ES-I3 (cell line): ENCODE measurements around the gene PLK3.
"Not testable (repeated sequence)": the region's sequence is repeated elsewhere in the genome, so short reads cannot be mapped to it uniquely, and the experiment has no call there.

Experiments used
- H3K36me3 ChIP-seq: 2 replicates; pipeline ENCODE4 v1.6.1; 2013; ENCODE audit warnings: mild to moderate bottlenecking, low read length, control low read depth, moderate library complexity; ENCODE audit not compliant: insufficient read depth
- H3K4me1 ChIP-seq: 2 replicates; pipeline ENCODE4 v1.6.1; 2013; ENCODE audit warnings: mild to moderate bottlenecking, control low read depth, low read length; ENCODE audit not compliant: insufficient read depth
- H3K9ac ChIP-seq: 2 replicates; pipeline ENCODE4 v1.6.1; 2013; ENCODE audit warnings: low read depth, mild to moderate bottlenecking, low read length, moderate library complexity
- H3K9me3 ChIP-seq: 2 replicates; pipeline ENCODE4 v1.6.1; 2013; ENCODE audit warnings: mild to moderate bottlenecking, low read length, moderate library complexity; ENCODE audit not compliant: control insufficient read depth, insufficient read depth

PLK3 gene

GRCh38 chr1:44784094-44785028, 15.8 kb upstream of the PLK3 start:
- H3K9me3 ChIP-seq: no peaks in the 10 kb centered on the region
- H3K9ac ChIP-seq: peak overlapping the region; percentile 58
- no peaks in the 10 kb centered on the region; the same call in 1 of the 2 replicates for H3K36me3 ChIP-seq
- peaks cover 21% of the 10 kb centered on the region for H3K4me1 ChIP-seq

GRCh38 chr1:44785029-44785380, 15.2 kb upstream of the PLK3 start:
- peaks cover 21% of the 10 kb centered on the region for H3K4me1 ChIP-seq
- no peaks in the 10 kb centered on the region for H3K9me3 ChIP-seq
- H3K36me3 ChIP-seq: no peaks in the 10 kb centered on the region; the same call in 1 of the 2 replicates
- H3K9ac ChIP-seq: no peak overlapping the region

- H3K9ac ChIP-seq: peak overlapping the region; percentile 49; the same call in 1 of the 2 replicates
- H3K4me1 ChIP-seq: peaks cover 21% of the 10 kb centered on the region
- H3K36me3 ChIP-seq: no peaks in the 10 kb centered on the region
- H3K9me3 ChIP-seq: no peaks in the 10 kb centered on the region
These were observed 14.6 kb upstream of the PLK3 start for GRCh38 chr1:44785501-44786137.

- H3K9me3 ChIP-seq: no peaks in the 10 kb centered on the region
- H3K36me3 ChIP-seq: no peaks in the 10 kb centered on the region
- peak overlapping the region; percentile 49 for H3K9ac ChIP-seq
- peaks cover 21% of the 10 kb centered on the region for H3K4me1 ChIP-seq
These were observed 13.9 kb upstream of the PLK3 start for GRCh38 chr1:44786138-44786840.

- no peaks in the 10 kb centered on the region for H3K36me3 ChIP-seq
- H3K4me1 ChIP-seq: peaks cover 21% of the 10 kb centered on the region
- H3K9ac ChIP-seq: peak overlapping the region; percentile 49
- H3K9me3 ChIP-seq: no peaks in the 10 kb centered on the region
These were observed 13.2 kb upstream of the PLK3 start for GRCh38 chr1:44786841-44787426.

- no peaks in the 10 kb centered on the region for H3K36me3 ChIP-seq
- H3K9me3 ChIP-seq: no peaks in the 10 kb centered on the region
- peaks cover 21% of the 10 kb centered on the region for H3K4me1 ChIP-seq
- no peak overlapping the region for H3K9ac ChIP-seq
These were observed 12.7 kb upstream of the PLK3 start for GRCh38 chr1:44787506-44787905.

- H3K9ac ChIP-seq: no peak within 1 kb of the TSS
These were observed 11.9 kb upstream of the PLK3 start, which contains the start of gene BEST4 for GRCh38 chr1:44788120-44788860. TSS of gene BEST4 (minus strand) at chr1:44788170. CDS start at chr1:44787705, 465 bp downstream.

GRCh38 chr1:44790968-44791801, 9.0 kb upstream of the PLK3 start:
- H3K9ac ChIP-seq: no peak overlapping the region
- H3K9me3 ChIP-seq: no peaks in the 10 kb centered on the region
- peaks cover 15% of the 10 kb centered on the region; the same call in 1 of the 2 replicates for H3K4me1 ChIP-seq
- no peaks in the 10 kb centered on the region for H3K36me3 ChIP-seq

More at GRCh38 chr1:44788120-44788860, 11.9 kb upstream of the PLK3 start, which contains the start of gene BEST4:
- Histone ChIP-seq H3K9me3 (no peaks in the 10 kb centered on the region), H3K36me3 (no peaks in the 10 kb centered on the region), H3K4me1 (peaks cover 29% of the 10 kb centered on the region)

GRCh38 chr1:44792736-44793502, 7.3 kb upstream of the PLK3 start:
- Histone ChIP-seq H3K9me3 (no peaks in the 10 kb centered on the region), H3K36me3 (no peaks in the 10 kb centered on the region), H3K4me1 (peaks cover 9% of the 10 kb centered on the region; the same call in 1 of the 2 replicates), H3K9ac (no peak overlapping the region)

- not testable (repeated sequence) for H3K36me3 ChIP-seq, H3K9me3 ChIP-seq, H3K9ac ChIP-seq
- H3K4me1 ChIP-seq: peaks cover 18% of the 10 kb centered on the region; the same call in 1 of the 2 replicates
These were observed 2.3 kb upstream of the PLK3 start for GRCh38 chr1:44797886-44798285.

- Histone ChIP-seq H3K9ac (no peak overlapping the region), H3K9me3 (no peaks in the 10 kb centered on the region), H3K4me1 (peaks cover 12% of the 10 kb centered on the region; the same call in 1 of the 2 replicates), H3K36me3 (peaks cover 5% of the 10 kb centered on the region)
These were observed 1.5 kb upstream of the PLK3 start for GRCh38 chr1:44798481-44799365.
